Neural progenitor cell (in vitro differentiated cells): Measurements from ENCODE around the gene DEXI.

ENCODE experiments used
- CTCF ChIP-seq: fragments of 200-600 bp; sonication (generic); IDR thresholded peaks from 2 replicates; pipeline ENCODE4 v1.5.1; 2017; ENCODE audit warnings: antibody characterized with exemption, mild to moderate bottlenecking
- EZH2 ChIP-seq: fragments of 200-600 bp; sonication (generic); IDR thresholded peaks from 2 replicates; pipeline ENCODE4 v1.6.1; 2017; ENCODE audit warnings: antibody characterized with exemption, mild to moderate bottlenecking, moderate library complexity

- no peak for TF ChIP-seq CTCF
- no peak for TF ChIP-seq EZH2
Measured at GRCh38 chr16:10906914-10907756, 35.1 kb downstream of the DEXI start.
